Endothelial cell (in vitro differentiated cells): Measurements from ENCODE around the gene TRPM3. TPM values are rescaled to one million over a fixed set of nuclear protein-coding genes. Genes with fewer than 3 reads are reported as not detected.

Experiments used
- DNase-seq: peaks from one replicate; pipeline ENCODE4 v3.0.0; 2021; ENCODE audit warnings: low spot score
- H3K27ac Mint-ChIP-seq: one replicate; pipeline ENCODE4 v1.8.0; 2021; ENCODE audit warnings: mixed read lengths, inconsistent platforms; ENCODE audit not compliant: unreplicated experiment
- H3K27me3 Mint-ChIP-seq: one replicate; pipeline ENCODE4 v1.8.0; 2021; ENCODE audit warnings: mild to moderate bottlenecking, moderate library complexity, mixed read lengths, inconsistent platforms; ENCODE audit not compliant: unreplicated experiment
- H3K36me3 Mint-ChIP-seq: one replicate; pipeline ENCODE4 v1.8.0; 2021; ENCODE audit warnings: mild to moderate bottlenecking, low read depth, mixed read lengths, inconsistent platforms; ENCODE audit not compliant: unreplicated experiment
- H3K4me1 Mint-ChIP-seq: one replicate; pipeline ENCODE4 v1.8.0; 2021; ENCODE audit warnings: mild to moderate bottlenecking, mixed read lengths, inconsistent platforms; ENCODE audit not compliant: unreplicated experiment
- H3K4me3 Mint-ChIP-seq: one replicate; pipeline ENCODE4 v1.8.0; 2021; ENCODE audit warnings: mild to moderate bottlenecking, mixed read lengths, inconsistent platforms; ENCODE audit not compliant: unreplicated experiment
- H3K9me3 Mint-ChIP-seq: one replicate; pipeline ENCODE4 v1.8.0; 2021; ENCODE audit warnings: mixed read lengths, inconsistent platforms; ENCODE audit not compliant: unreplicated experiment
- CTCF ChIP-seq: fragments of 200-600 bp; sonication (generic); IDR thresholded peaks from one replicate; pipeline ENCODE4 v1.5.0; 2021; ENCODE audit warnings: antibody characterized with exemption; ENCODE audit not compliant: unreplicated experiment
- total RNA-seq: library from RNA; stranded (reverse); fragmentation: NEBNext Ultra II Directional; extraction: Animal tissue kit (Norgen Biotek cat#: 25700); gene quantifications from one replicate; pipeline ENCODE4 v1.2.1, GENCODE V29; 2021; ENCODE audit not compliant: unreplicated experiment

The TRPM3 gene
- total RNA-seq, 1 donor from 2014 or later, result 0.54 TPM

- Mint-ChIP-seq H3K27me3 (peaks cover 1% of the 10 kb centered on the region), H3K4me1 (peaks cover 4% of the 10 kb centered on the region), H3K36me3 (no peaks in the 10 kb centered on the region), H3K4me3 (no peak overlapping the region), H3K9me3 (no peaks in the 10 kb centered on the region), H3K27ac (no peak overlapping the region)
- no peak for DNase-seq
- no peak for TF ChIP-seq CTCF
Measured at GRCh38 chr9:70533492-70533891, 587.9 kb downstream of the TRPM3 start.

GRCh38 chr9:70532716-70533115, 588.7 kb downstream of the TRPM3 start:
- Mint-ChIP-seq H3K4me3 (no peak overlapping the region), H3K4me1 (peaks cover 4% of the 10 kb centered on the region), H3K9me3 (no peaks in the 10 kb centered on the region), H3K27ac (no peak overlapping the region), H3K27me3 (peaks cover 1% of the 10 kb centered on the region), H3K36me3 (no peaks in the 10 kb centered on the region)
- no peak for DNase-seq
- TF ChIP-seq CTCF, result no peak

- Mint-ChIP-seq H3K4me1 (peaks cover 4% of the 10 kb centered on the region), H3K9me3 (no peaks in the 10 kb centered on the region), H3K27me3 (peaks cover 1% of the 10 kb centered on the region), H3K36me3 (no peaks in the 10 kb centered on the region), H3K27ac (no peak overlapping the region), H3K4me3 (no peak overlapping the region)
- DNase-seq, result no peak
- TF ChIP-seq CTCF, result no peak
Measured at GRCh38 chr9:70531311-70531710, 590.1 kb downstream of the TRPM3 start.

GRCh38 chr9:70530716-70531115, 590.7 kb downstream of the TRPM3 start:
- Mint-ChIP-seq H3K27me3 (peaks cover 1% of the 10 kb centered on the region), H3K36me3 (no peaks in the 10 kb centered on the region), H3K4me3 (no peak overlapping the region), H3K9me3 (no peaks in the 10 kb centered on the region), H3K27ac (no peak overlapping the region), H3K4me1 (peaks cover 4% of the 10 kb centered on the region)
- no peak for DNase-seq
- no peak for TF ChIP-seq CTCF

GRCh38 chr9:70529833-70530232, 591.6 kb downstream of the TRPM3 start:
- H3K9me3 Mint-ChIP-seq, result peaks cover 3% of the 10 kb centered on the region
- no peak overlapping the region for H3K4me3 Mint-ChIP-seq
- H3K27me3 Mint-ChIP-seq, result no peaks in the 10 kb centered on the region
- H3K4me1 Mint-ChIP-seq, result peaks cover 4% of the 10 kb centered on the region
- H3K36me3 Mint-ChIP-seq, result peaks cover 5% of the 10 kb centered on the region
- no peak overlapping the region for H3K27ac Mint-ChIP-seq
- no peak for TF ChIP-seq CTCF
- no peak for DNase-seq
